Measurements from ENCODE around the gene AGBL4.

- TF ChIP-seq POLR2A (IDR thresholded peaks at IDR 0.05; ENCODE audit: low read depth, low read length) = no peak
- TF ChIP-seq SPI1 (IDR thresholded peaks at IDR 0.05; ENCODE audit: low read depth, low read length) = no peak
- no peak for TF ChIP-seq POLR2AphosphoS5 (IDR thresholded peaks at IDR 0.05; ENCODE audit: low read depth, low read length)
- no peak for TF ChIP-seq TAF1 (IDR thresholded peaks at IDR 0.05; ENCODE audit: low read depth, low read length)
Measured at GRCh38 chr1:48903291-48903690, 1120.5 kb downstream of the AGBL4 start.
